Stimulated activated CD8-positive, alpha-beta memory T cell treated with anti-CD3 and anti-CD28 coated beads, Interleukin-15, amount 100 ng/mL, for 48 hours (primary cell): ENCODE data around the gene UBE2L3.
"Not testable (repeated sequence)": the region's sequence is repeated elsewhere in the genome, so short reads cannot be mapped to it uniquely, and the experiment has no call there.

Source experiments
- DNase-seq, 2 donors: peaks; one replicate each; pipeline ENCODE4 v3.0.0-alpha.2; 2020; ENCODE audit warnings: low read depth in 2 of 2

The UBE2L3 gene

DNA sequence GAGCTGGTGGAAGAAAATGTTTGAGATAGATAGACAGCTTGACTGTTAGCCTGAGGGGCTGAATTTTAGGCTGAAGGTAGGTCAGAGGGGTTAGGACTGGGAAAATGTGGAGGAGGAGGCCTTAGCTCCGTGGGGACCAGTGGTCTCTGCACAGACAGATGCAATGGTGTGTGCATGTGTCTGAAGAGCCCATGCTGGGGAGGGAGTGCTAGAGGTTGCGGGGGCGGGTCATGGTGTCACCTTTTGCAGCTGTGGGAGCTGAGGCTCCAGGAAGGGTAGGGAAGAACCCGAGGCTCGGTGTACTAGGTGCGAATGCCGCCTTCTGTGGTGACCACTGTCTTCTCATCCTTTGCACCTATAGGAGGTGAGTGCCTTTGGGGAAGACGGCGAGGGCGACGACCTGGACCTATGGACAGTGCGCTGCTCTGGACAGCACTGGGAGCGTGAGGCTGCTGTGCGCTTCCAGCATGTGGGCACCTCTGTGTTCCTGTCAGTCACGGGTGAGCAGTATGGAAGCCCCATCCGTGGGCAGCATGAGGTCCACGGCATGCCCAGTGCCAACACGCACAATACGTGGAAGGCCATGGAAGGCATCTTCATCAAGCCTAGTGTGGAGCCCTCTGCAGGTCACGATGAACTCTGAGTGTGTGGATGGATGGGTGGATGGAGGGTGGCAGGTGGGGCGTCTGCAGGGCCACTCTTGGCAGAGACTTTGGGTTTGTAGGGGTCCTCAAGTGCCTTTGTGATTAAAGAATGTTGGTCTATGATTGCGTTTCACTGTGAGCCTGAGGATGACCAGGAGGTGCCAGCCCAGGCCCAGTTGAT, 76.2 kb downstream of the UBE2L3 start:
- DNase-seq: no peak

DNA sequence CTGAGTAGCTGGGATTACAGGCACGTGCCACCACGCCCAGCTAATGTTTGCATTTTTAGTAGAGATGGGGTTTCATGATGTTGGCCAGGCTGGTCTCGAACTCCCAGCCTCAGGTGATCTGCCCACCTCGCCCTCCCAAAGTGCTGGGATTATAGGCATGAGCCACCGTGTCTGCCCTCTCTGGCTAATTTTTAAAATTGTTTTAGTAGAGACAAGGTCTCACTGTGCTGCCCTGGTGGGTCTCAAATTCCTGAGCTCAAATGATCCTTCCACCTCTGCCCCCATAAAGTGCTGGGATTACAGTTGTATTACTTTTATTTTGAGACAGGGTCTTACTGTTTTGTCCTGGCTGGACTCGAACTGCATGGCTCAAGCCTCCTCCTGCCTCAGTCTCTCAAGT, 78.0 kb downstream of the UBE2L3 start:
- not testable (repeated sequence) for DNase-seq

DNA sequence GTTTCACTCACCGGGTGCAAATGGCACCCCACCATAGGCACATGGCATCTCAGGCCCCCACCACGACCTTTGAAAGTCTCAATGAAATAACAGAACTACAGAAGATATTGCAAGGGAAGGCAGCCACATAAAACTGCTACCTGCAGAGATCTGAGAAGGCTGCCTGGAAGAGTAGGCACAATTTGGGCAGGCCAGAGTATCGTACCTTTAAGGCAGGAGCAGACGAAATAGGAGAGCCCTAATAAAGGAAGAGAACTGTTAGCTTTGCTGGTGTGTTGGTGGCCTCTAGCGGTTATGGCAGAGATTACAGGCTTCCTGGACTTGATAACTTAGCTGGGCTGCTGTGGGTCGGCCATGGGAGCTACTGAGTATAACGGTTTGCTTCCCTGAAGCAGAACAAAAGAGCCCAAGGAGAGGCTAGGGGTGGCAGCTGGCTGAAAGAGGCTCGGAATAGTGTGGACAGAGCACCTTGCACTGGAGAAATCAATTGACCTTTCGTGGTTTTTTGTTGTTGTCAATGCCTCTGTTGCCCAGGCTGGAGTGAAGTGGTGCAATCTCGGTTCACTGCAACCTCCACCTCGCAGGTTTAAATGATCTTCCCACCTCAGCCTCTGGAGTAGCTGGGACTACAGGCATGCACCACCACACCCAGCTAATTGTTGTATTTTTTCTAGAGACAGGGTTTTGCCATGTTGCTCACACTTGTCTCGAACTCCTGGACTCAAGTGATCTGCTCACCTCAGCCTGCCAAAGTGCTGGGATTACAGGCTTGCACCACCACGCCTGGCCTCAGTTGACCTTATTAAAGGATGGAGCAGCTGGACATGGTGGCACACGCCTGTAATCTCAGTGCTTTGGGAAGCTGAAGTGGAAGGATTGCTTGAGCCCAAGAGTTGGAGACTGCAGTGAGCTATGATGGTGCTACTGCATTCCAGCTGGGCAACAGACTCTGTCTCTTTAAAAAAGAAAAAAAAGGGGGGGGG, 79.4 kb downstream of the UBE2L3 start:
- peak; percentile 47 to 55 for DNase-seq

DNA sequence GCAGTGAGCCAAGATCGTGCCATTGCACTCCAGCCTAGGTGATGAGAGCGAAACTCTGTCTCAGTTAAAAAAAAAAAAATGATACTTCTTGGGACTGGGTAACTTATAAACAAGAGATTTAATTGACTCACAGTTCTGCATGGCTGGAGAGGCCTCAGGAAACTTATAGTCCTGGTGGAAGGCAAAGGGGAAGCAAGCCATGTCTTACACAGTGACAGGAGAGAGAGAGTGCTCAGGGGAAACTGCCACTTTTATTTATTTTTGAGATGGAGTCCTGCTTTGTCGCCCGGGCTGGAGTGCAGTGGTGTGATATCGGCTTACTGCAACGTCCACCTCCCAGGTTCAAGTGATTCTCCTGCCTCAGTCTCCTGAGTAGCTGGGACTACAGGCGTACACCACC, 82.8 kb downstream of the UBE2L3 start:
- no peak for DNase-seq

DNA sequence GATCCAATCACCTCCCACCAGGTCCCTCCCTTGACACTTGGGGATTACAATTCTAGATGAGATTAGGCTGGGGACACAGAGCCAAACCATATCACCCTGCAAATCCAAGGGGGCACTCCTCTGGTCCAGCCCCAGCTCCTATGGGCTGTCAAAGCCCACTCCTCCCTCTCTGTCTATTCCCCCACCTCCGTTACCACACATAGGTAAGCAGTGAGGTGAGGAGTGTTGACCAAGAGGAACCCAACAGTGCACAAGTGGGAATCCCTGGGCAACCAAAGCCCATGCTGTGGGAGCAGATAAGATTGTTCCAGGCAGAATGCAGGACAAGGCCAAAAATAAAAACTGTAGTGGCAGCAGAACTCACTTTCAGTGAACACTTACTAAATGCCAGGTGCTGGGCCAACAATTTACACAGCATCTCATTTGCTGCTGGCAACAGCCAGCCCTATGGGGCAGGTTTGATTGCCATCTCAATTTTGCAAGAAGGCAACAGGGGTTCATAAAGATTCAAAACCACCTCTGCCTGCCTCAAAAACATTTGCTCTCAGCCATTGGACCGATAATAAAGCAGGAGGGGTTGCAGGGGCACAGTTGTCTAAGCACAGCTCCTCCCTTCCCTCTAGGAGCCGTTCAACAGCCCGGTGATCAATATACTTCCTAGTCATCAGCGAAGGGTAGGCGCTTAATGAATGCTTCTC, 83.5 kb downstream of the UBE2L3 start:
- DNase-seq: no peak

DNA sequence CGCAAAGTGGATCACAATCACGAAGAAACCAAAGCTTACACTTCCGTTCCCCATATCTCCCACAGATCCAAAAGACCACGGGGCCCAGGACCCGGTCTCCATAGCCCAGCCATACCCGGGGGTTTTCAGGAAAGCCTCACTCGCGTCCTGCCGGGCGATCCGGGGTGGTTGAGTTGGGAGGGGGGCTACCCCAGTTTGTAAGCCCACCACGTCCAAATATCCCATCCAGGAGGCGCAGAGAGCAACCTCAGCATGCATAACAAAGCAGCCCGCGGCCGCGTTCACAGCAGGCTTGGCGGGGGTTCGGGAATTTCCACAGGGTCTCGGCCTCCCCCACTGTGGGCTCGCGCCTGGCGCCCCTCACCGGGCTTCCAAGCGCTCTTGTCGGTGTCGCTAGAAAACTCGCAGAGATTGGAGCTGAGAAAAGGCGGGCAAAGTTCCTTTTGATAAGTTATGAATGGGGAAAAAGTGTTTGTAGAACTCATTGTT, 84.1 kb downstream of the UBE2L3 start:
- no peak for DNase-seq

DNA sequence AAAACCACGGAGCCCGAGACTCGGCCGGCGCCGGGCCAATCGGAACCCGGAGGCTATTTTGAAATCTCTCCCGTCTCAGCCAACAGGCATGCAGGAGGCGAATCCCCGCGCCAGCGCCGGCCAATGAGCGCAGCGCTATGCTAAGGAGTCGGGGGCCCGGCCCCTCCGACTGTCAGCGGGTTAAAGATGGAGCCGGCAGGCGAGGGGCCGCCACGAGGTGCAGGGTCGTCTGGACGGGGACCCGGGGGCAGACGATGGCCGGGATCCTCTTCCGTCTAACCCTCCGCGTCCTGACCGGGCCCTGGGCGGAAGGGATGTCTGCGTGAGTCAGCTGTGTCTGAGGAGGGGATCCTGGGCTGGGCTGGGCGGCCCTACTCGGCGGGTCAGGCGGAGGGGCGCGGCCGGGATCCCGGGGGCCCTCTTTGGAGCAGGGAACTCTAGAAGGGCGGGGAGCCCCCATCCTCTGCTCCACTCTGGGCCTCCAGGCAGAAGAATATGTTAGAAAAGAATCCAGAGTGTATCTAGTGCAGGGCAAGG, 84.6 kb downstream of the UBE2L3 start:
- peak; percentile 82 to 83 for DNase-seq

DNA sequence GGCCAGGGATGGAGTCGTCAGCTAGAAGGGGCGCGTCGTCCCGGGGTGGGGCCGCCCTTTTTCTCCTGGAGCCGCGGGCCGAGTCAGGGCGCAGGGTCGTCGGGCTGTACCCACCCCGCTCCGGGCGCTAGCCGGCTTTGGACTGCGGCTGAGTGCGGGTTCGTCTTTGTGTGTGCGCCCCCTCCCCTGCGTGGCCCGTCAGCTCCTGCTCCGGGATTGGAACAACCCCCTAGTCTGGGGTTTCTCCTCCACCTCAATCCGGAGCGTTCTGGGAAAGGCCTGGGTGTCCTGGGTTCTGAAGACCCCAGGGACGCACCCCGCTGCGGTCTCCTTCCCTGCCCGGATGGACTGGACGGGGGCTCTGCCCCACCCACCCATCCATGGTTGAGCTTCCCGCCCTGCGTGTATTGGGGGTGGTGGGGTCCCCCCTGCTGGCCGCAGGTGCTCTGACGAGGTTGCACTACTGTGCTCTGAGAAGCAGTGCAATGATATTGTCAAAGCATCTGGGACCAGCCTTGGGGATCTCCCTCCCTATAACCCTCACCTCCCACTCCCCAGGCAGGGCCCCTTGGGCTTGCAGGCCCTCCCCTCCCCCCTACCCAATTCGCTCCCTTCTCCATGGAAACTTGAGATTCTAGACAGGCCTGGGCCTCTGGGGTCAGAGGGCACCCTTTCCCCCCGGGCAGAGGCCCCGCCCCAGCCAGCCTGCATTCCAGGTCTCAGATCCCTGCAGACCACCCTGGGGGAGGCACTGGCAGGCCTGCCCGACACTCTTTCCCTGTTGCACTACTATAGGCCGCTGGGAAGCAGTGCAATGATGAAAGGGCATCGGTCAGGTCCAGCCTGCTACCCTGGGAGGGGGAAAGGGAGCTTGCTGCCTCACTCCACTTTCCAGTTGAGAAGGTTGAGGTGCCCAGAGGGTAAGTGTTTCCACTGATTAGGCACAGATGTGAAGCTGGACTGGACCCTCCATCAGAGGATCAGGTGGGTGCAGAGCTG, 85.3 kb downstream of the UBE2L3 start:
- DNase-seq: no peak

DNA sequence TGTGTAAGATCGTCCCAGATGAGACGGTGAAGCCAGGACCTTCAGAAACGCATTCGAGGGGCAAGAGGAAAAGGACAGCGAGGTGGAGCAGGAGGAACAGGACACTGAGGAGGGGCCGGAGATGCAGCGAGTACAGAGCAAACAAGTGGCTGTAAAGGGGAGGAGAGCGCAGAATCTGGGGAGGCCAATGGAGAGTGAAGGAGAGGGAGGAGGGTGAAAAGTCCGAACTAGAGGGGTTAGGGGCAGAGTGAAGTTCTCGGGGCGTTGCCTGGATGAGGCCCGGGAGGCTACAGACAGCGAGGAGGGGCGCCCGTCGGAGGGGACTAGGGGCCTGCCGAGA, 89.5 kb downstream of the UBE2L3 start:
- no peak for DNase-seq

DNA sequence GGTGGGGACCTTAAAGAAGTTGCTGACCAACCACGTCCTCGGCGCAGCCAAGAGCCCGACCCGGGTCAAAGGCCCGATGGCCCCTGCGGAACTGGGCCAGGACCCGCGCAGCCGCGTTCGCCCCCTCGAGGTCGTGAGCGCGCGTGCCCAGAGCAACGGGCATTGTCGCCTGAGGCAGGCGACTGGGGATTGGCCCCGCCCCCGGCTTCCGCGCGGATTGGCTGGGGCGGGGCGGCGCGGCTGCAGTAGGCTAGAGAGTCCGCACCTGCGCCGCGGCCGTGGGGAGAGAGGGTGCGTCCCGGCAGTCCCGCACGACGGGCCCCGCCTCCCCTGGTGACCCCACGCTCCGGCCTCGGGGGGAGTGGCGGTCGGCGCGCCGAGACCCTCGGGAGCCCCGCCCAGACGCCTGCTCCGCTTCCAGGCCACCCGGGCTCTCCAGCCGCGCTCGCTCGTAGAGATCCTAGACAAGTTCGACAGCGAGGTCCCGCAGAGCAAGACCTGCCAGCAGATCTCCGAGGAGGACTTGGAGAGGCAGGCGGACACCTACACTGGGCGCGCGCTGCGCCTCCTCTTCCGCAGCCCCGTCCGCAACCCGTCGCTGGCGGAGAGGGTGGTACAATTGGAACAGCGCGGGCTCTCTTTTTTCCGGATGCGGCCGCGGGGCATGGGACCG, 90.0 kb downstream of the UBE2L3 start:
- peak; percentile 71 to 72 for DNase-seq

DNA sequence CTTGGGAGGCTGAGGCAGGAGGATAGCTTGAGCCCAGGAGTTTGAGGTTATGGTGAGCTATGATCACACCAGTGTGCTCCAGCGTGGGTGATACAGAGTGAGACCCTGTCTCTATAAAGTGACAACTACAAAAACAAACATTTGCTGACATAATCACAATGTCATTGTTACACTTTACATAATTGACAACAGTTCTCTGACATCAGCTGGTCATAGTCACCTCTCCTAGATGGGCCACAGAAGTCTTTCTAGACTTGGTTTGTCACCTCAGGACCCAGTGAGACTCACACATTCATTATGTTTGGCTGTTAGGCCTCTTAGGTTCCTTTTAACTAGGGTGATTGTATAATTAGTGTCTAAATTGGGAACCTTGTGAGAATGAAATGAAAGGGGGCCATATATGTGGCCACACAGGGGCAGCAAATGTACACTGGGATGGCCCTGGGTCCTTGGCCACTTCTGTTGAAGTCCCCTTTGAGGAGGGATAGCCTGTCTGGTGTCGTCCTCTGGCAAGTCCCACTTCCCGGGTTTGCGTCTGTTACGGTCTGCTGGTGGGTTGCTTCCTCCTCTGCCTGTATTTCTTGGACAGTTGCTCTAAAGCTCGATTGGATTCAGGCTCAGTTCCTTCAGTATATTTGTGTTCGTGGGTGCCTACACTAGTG, 92.5 kb downstream of the UBE2L3 start:
- DNase-seq: no peak

DNA sequence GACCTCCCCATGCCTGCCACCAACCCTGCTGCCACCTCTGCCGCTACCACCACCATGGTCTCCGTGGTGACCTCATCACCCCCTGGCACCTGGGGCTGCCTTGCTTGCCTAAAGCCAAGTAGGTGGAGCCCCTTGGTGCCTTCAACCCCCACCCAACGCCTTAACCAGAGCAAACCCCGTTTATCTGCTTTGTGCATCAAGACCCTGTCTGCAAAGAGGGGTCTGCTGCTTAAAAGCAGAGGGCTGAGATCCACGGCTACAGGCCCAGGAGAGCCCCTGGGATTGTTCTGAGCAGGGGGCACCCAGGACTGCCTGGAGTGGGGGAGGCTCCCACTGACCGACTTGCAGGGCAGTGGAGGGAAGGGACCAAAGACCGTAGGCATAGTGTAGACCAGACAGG, 93.4 kb downstream of the UBE2L3 start:
- DNase-seq: no peak

DNA sequence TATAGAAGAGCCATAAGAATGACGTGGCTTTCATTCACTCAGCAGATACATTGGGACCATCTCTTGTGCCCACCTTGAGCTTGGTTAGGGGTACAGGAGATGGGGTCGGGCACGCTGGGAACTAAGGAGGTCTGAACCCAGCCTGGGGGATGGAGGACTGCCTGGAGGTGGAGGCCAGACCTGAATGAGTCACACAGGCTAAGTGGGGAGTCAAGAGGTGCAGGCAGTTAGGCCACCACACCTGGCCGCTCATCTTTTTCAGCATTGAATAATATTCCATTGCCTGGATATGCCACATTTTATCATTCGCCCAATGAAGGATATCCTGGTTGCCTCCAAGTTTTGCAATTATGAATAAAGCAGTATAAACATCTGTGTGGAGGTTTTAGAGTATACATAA, 94.5 kb downstream of the UBE2L3 start:
- DNase-seq: no peak

DNA sequence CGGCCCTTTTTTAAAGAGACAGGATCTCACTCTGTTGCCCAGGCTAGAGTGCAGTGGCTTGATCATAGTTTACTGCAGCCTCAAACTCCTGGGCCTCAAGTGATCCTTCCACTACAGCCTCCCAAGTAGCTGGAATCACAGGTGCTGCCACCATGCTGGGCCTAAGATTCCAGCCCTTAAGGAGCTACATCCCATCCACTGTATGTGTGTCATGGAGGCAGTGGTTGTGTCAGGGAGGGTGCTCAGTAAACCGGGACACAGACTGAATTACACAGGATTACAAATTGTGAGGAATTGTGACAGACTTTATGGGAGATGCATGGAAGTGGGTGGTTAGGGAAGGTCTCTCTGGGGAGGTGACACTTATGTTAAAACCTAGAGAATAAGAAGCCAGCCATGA, 96.2 kb downstream of the UBE2L3 start:
- no peak for DNase-seq

DNA sequence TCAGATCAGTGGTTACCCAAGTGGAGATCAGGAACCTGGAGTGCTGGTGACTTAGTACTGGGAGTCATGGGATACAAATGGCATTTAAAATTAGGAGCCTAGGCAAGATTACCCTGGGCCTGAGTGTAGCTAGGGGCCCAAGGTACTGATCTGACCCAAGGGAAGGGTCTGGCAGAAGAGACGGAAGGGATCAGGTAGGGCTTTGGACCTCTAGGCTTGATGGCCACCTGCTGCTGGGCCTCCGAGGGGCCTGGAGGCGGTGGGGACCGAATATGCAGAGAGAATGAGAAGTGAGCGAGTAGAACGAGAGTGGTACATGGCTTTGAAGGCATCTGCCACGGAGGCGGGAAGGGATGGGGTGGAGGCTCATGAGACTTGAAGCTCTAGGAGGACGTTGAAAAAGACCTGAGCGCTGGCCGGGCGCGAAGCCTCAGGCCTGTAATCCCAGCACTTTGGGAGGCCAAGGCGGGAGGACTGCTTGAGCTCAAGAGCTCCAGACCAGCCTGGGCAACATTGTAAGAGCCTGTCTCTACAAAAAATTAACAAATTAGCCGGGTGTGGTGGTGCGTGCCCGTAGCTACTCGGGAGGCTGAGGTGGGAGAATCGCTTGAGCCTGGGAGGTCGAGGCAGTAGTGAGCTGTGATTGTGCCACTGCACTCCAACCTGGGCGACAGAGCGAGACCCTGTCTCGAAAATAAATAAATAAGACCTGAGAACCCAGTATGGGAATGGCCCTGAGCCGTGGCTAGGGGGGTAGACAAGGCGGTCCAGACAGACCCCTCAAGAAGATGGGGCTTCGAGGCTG, 97.7 kb downstream of the UBE2L3 start:
- no peak for DNase-seq

DNA sequence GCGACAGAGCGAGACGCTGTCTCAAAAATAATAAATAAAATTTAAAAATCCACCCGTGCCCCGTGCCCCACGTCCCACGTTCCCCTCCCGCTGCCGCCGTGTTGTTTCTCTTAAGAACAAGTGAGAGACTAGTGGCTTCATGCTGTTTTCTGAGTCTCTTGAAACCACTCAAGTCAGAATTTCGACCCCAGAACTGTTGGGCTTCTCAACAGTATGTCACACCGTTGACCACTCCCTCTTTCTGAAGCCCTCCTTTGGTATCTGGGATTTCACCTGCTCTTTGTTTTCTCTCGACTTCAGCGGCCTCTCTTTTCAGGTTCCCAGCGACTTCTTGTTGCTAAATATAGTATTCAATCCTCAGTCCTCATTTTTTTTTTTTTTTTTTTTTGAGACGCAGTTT, 99.3 kb downstream of the UBE2L3 start:
- DNase-seq: no peak

DNA sequence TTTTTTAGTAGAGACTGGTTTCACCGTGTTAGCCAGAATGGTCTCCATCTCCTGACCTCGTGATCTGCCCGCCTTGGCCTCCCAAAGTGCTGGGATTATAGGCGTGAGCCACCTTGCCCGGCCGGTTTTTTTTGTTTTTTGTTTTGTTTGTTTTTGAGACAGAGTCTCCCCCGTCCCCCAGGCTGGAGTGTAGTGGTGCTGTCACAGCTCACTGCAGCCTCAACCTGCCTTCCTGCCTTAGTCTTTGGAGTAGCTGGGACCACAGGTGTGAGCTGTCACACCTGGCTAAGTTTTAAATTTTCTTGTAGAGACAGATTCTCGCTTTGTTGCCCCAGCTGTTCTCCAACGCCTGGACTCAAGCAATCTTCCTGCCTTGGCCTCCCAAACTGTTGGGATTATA, 101.5 kb downstream of the UBE2L3 start:
- no peak for DNase-seq

DNA sequence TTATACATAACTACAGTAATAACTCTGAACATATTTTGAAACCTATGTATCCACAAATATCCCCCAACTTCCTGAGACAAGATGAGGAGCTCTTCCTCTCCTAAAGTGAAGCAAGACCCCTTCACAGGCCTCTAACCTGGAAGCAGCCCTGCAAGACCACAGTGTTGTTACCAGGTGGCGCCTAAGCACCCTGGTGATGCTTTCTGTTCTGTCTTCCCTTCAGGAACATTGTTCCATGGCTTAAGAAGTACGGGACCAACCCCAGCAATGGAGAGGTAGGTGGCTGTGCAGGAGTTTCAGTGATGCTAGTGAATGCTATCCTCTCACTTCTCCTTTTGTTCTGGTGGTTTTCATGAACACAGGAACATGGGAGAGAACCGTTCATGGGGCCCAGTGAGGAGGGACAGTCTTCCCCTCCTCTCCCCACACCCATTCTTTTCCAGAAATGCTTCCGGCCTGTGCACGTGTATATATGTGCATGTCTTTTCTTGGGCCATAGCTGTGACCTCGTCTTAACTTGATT, 104.7 kb downstream of the UBE2L3 start:
- DNase-seq: no peak
